ENCODE data around the gene ZNF662. TPM values are rescaled to one million over a fixed set of nuclear protein-coding genes. Genes with fewer than 3 reads are reported as not detected.

Gene ZNF662
- total and polyA plus RNA-seq, 2 experiments from 2014 or later = 1.5 to 2.3 TPM

GRCh38 chr3:42892169-42892568 is 13.8 kb upstream of the ZNF662 start:
- peaks cover 28% of the 10 kb centered on the region for H3K27me3 ChIP-seq (replicated peaks; ENCODE audit: insufficient read depth)
- H3K9me3 ChIP-seq (ENCODE audit: low read depth) = no peaks in the 10 kb centered on the region
- no peaks in the 10 kb centered on the region for H3F3A ChIP-seq (ENCODE audit: insufficient read depth)
- H3K4me2 ChIP-seq (ENCODE audit: unreplicated experiment) = no peak overlapping the region
- no peaks in the 10 kb centered on the region for H3K9me2 ChIP-seq (ENCODE audit: insufficient read depth)
- H3K36me3 ChIP-seq (ENCODE audit: low read depth) = no peaks in the 10 kb centered on the region
- in situ Hi-C loops (cut with MboI) = no loop called here
- no peak overlapping the region for H3K27ac ChIP-seq
- H3K4me1 ChIP-seq (ENCODE audit: insufficient read depth) = no peaks in the 10 kb centered on the region; the same call in 1 of the 2 replicates
- no peaks in the 10 kb centered on the region for H4K20me1 ChIP-seq (ENCODE audit: insufficient read depth)
- H3K9ac ChIP-seq = no peak overlapping the region
- no peaks in the 10 kb centered on the region for H3K79me2 ChIP-seq (ENCODE audit: insufficient read depth)
- no peak overlapping the region for H2AFZ ChIP-seq
- TF ChIP-seq EZH2 (IDR thresholded peaks at IDR 0.05; ENCODE audit: insufficient read depth, poor library complexity, severe bottlenecking) = no peak
- no peak for TF ChIP-seq EZH2phosphoT487 (IDR thresholded peaks at IDR 0.05; ENCODE audit: insufficient read depth, low read depth)
- 69 to 76% methylated on average over 1 of the region's 1 CpG for WGBS, 2 experiments (ENCODE audit: low coverage in 1 of 2, low lambda C conversion rate in 2 of 2, missing lambda C conversion rate in 2 of 2)
- DNase-seq = no peak
- H3K4me3 ChIP-seq = no peak overlapping the region

DNA sequence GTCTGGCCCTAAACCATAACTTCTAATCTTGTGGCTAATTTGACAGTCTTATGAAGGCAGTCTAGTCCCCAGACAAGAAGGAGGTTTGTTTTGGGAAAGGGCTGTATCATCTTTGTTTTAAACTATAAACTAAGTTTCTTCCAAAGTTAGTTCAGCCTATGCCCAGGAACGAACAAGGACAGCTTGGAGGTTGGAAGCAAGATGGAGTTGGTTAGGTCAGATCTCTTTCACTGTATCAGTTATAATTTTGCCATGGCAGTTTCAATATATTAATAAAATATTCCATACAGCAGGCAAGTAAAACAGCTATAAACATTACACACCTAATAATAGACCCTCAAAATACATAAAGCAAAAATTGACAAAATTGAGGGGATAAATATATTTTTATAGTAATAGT is 13.1 kb upstream of the ZNF662 start:
- no peak overlapping the region for H3K4me3 ChIP-seq
- H4K20me1 ChIP-seq (ENCODE audit: insufficient read depth) = no peaks in the 10 kb centered on the region
- H3K4me2 ChIP-seq (ENCODE audit: unreplicated experiment) = no peak overlapping the region
- no peaks in the 10 kb centered on the region; the same call in 1 of the 2 replicates for H3K4me1 ChIP-seq (ENCODE audit: insufficient read depth)
- no peaks in the 10 kb centered on the region for H3F3A ChIP-seq (ENCODE audit: insufficient read depth)
- in situ Hi-C loops (cut with MboI) = no loop called here
- DNase-seq = no peak
- no peak overlapping the region for H2AFZ ChIP-seq
- no peak overlapping the region for H3K9ac ChIP-seq
- no peaks in the 10 kb centered on the region for H3K79me2 ChIP-seq (ENCODE audit: insufficient read depth)
- H3K9me3 ChIP-seq (ENCODE audit: low read depth) = no peaks in the 10 kb centered on the region
- TF ChIP-seq EZH2 (IDR thresholded peaks at IDR 0.05; ENCODE audit: insufficient read depth, poor library complexity, severe bottlenecking) (no peak), EZH2phosphoT487 (IDR thresholded peaks at IDR 0.05; ENCODE audit: insufficient read depth, low read depth) (no peak)
- H3K27ac ChIP-seq = no peak overlapping the region
- no peaks in the 10 kb centered on the region for H3K36me3 ChIP-seq (ENCODE audit: low read depth)
- H3K27me3 ChIP-seq (replicated peaks; ENCODE audit: insufficient read depth) = peaks cover 22% of the 10 kb centered on the region; the same call in 1 of the 2 replicates
- H3K9me2 ChIP-seq (ENCODE audit: insufficient read depth) = no peaks in the 10 kb centered on the region
- 21 to 39% methylated on average over 1 of the region's 1 CpG for WGBS, 2 experiments (ENCODE audit: low coverage in 1 of 2, low lambda C conversion rate in 2 of 2, missing lambda C conversion rate in 2 of 2)

DNA sequence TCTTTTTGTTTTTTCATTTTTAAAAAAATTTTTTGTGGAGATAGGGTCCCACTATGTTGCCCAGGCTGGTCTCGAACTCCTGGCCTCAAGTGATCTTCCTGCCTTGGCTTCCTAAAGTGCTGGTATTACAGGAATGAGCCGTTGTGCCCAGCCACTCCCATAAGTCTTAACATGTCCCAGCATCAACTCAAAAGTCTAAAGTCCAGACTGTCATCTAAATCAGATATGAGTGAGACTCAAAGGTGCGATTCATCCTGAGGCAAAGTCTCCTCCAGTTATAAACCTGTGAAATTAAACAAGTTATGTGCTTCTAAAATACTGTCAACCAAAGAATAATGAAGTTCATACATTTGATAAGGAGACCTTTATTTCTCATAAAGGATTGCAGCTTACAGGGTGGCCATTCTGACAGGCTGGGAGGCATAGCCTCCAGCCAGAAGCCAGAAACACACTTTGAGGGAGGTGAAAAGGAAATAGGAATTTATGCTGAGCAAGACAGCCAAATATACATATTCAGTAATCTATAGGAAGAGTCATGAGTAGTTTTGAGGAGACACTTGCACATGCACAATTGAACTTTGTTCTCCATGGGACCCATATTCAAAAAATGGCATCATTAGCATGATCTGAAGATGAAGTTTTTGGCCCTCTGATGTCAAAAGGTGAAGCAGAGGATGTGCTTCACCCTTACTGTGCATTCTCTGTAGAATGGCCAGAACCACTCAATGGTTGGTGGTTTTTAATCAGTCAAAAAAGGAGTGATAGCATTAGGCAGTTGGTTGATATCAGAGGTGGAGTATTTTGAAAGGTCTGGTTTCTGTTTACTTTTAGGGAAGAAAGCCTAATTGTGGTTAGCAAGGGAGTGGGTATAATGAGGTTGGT is 11.0 kb upstream of the ZNF662 start:
- TF ChIP-seq EZH2phosphoT487 (IDR thresholded peaks at IDR 0.05; ENCODE audit: insufficient read depth, low read depth) = no peak
- no peak for TF ChIP-seq EZH2 (IDR thresholded peaks at IDR 0.05; ENCODE audit: insufficient read depth, poor library complexity, severe bottlenecking)
- no peaks in the 10 kb centered on the region for H3K9me3 ChIP-seq (ENCODE audit: low read depth)
- no peaks in the 10 kb centered on the region for H4K20me1 ChIP-seq (ENCODE audit: insufficient read depth)
- H2AFZ ChIP-seq = no peak overlapping the region
- H3K4me1 ChIP-seq (ENCODE audit: insufficient read depth) = no peaks in the 10 kb centered on the region; the same call in 1 of the 2 replicates
- H3K27me3 ChIP-seq (replicated peaks; ENCODE audit: insufficient read depth) = 0 out of 2 replicates have a peak, but pooled peaks cover 17% of the 10 kb centered on the region
- H3F3A ChIP-seq (ENCODE audit: insufficient read depth) = no peaks in the 10 kb centered on the region
- no peaks in the 10 kb centered on the region for H3K79me2 ChIP-seq (ENCODE audit: insufficient read depth)
- no peaks in the 10 kb centered on the region for H3K36me3 ChIP-seq (ENCODE audit: low read depth)
- H3K9me2 ChIP-seq (ENCODE audit: insufficient read depth) = no peaks in the 10 kb centered on the region
- no peak overlapping the region for H3K27ac ChIP-seq
- no peak for DNase-seq
- H3K4me2 ChIP-seq (ENCODE audit: unreplicated experiment) = no peak overlapping the region
- 51 to 54% methylated on average over 3 of the region's 3 CpGs for WGBS, 2 experiments (ENCODE audit: low coverage in 1 of 2, low lambda C conversion rate in 2 of 2, missing lambda C conversion rate in 2 of 2)
- in situ Hi-C loops (cut with MboI) = no loop called here
- no peak overlapping the region for H3K9ac ChIP-seq
- no peak overlapping the region for H3K4me3 ChIP-seq

DNA sequence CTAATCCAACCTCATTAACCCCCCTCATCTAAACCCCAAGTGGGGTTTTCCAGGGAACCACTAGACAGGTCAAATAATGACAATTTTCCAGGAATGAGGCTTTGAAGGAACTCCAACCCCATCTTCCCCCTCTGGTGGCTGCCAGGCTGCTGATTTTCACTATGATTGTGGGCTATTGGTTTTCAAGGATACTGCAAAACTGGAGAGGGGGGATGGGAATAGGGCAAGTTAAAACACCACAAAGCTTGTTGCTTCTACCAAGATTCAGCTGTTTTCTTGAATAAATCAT is 10.4 kb upstream of the ZNF662 start:
- no peaks in the 10 kb centered on the region for H4K20me1 ChIP-seq (ENCODE audit: insufficient read depth)
- H3K36me3 ChIP-seq (ENCODE audit: low read depth) = no peaks in the 10 kb centered on the region
- no peak overlapping the region for H3K27ac ChIP-seq
- no peak overlapping the region for H3K9ac ChIP-seq
- H3K27me3 ChIP-seq (replicated peaks; ENCODE audit: insufficient read depth) = 0 out of 2 replicates have a peak, but pooled peaks cover 17% of the 10 kb centered on the region
- no peaks in the 10 kb centered on the region for H3F3A ChIP-seq (ENCODE audit: insufficient read depth)
- H3K9me3 ChIP-seq (ENCODE audit: low read depth) = no peaks in the 10 kb centered on the region
- H3K4me1 ChIP-seq (ENCODE audit: insufficient read depth) = no peaks in the 10 kb centered on the region; the same call in 1 of the 2 replicates
- no peaks in the 10 kb centered on the region for H3K9me2 ChIP-seq (ENCODE audit: insufficient read depth)
- H2AFZ ChIP-seq = no peak overlapping the region
- no peaks in the 10 kb centered on the region for H3K79me2 ChIP-seq (ENCODE audit: insufficient read depth)
- TF ChIP-seq EZH2phosphoT487 (IDR thresholded peaks at IDR 0.05; ENCODE audit: insufficient read depth, low read depth) (no peak), EZH2 (IDR thresholded peaks at IDR 0.05; ENCODE audit: insufficient read depth, poor library complexity, severe bottlenecking) (no peak)
- in situ Hi-C loops (cut with MboI) = no loop called here
- DNase-seq = no peak
- no peak overlapping the region for H3K4me2 ChIP-seq (ENCODE audit: unreplicated experiment)
- H3K4me3 ChIP-seq = no peak overlapping the region
